ENCODE results near the gene GRID1.

GRID1 gene

GRCh38 chr10:85657476-85658113 lies 709.0 kb downstream of the GRID1 start:
- no peak for DNase-seq

DNA sequence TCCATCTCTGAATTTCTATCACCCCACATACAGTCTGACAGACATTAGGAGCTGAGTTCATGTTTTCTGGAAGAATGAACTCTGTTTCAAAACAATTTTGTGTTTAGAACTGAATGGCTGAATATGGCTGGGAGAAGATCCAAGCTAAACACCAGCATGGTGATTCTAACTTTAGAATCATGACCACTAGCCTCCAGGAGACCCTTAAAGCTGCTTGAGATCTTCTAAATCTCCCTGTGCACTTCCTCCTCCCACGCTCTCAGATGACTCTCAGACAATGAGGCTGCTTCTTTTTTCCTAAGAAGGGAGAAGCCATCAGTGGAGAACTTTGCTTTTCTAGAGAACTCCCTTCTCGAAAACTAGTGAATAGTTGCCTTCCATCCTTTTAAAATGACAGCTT lies 711.2 kb downstream of the GRID1 start:
- no peak for DNase-seq

GRCh38 chr10:85651497-85651882 lies 715.1 kb downstream of the GRID1 start:
- no peak for DNase-seq

- no peak for DNase-seq
These were observed 715.7 kb downstream of the GRID1 start for GRCh38 chr10:85650791-85651496.

- no peak for DNase-seq
These were observed 717.1 kb downstream of the GRID1 start for GRCh38 chr10:85649461-85649860.

DNA sequence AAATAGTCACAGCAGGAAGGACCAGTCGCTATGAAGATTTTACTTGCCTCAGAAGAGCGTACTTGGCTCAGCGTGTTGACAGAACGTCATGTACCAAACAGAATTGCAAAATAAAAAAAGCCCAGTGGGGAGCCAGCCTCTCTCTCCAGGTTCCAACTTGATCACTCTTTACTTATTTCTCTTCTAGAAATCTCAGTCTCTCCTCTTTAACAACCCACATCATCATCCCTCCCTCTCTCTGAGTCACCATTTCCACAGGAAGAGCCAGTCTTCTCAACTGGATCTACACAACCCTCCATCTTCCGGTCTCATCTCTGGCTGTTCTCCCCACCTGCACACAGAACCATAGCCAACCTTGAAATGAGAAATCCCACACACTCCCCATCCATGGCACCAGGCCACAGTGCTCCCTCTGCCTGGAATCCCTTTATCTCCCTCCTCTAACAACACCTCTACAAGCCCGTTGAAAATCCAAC lies 718.3 kb downstream of the GRID1 start:
- no peak for DNase-seq

DNA sequence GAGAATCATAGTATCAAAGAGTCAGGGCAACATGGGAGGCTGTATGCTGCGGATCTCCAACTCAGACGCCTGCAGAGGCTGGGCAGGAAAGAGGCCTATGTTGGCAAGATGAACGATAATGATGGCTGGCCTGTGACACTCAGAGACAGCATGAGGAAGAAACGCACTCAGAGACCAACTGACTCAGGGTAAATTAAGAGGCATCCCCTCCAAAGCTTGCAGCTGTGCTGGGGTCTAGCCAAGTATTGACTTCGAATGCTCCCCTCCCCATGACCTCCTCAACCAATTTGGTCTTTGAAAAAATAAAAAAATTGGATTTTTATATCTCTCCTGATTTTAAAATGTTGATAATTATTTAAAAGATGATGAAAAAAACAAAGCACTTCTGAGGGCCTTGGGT lies 718.9 kb downstream of the GRID1 start:
- no peak for DNase-seq

- DNase-seq: no peak
These were observed 720.5 kb downstream of the GRID1 start for GRCh38 chr10:85645926-85646711.

DNA sequence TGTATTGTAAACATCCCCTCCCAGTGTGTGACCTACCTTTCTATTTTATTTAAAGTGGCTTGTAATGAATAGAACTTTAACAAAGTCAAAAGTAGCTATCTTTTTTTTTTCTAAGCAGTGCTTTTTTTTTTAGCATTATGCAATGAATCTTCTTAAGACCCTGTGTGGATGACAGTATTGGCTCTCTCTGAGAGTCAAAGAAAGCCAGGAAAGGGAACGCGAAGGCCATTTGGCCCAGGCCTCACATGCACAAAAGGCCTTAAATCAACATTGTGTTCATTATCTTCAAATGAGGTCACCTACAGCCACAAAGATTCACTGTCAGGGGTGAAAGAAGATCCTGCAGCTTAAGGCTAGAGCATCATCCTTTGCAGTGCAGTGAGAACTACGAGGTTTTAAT lies 721.5 kb downstream of the GRID1 start:
- no peak for DNase-seq

DNA sequence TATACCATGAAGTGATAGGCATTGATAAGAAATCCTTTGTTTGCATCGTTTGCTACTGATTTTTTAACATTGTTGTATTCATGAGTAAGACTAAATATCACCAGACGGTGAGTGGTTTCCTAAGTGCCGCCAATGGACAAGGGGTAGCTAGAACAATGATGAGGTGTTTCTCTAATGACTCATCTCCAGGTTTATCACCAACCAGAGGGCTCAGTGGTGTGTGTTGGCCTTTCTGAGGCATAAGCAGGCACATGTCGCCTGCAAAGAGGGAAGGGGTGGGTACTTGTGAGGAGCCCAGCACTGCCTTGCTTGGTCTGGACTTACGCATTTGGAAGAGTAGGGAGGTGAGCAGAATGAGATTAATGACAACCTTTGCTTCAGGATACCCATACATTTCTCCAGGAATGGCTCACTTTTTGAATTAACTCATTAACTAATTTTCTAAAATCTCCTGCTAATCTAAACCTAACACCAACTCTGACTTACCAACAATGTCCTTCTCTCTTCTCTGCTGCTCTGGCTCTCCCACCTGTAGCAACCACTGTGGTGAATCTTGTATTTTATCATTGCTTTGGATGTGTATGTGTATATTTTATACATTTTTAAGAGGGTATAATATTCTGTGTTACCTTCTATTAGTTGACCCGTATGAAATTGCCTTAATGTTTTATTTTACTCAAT lies 722.6 kb downstream of the GRID1 start:
- no peak for DNase-seq

GRCh38 chr10:85643171-85643844 lies 723.3 kb downstream of the GRID1 start:
- no peak for DNase-seq

GRCh38 chr10:85642421-85643170 lies 724.0 kb downstream of the GRID1 start:
- DNase-seq: no peak

GRCh38 chr10:85642082-85642420 lies 724.5 kb downstream of the GRID1 start:
- DNase-seq: no peak

- DNase-seq: no peak
These were observed 725.1 kb downstream of the GRID1 start for GRCh38 chr10:85641479-85642009.

- no peak for DNase-seq
These were observed 727.8 kb downstream of the GRID1 start for GRCh38 chr10:85638797-85639196.

- no peak for DNase-seq
These were observed 730.9 kb downstream of the GRID1 start for GRCh38 chr10:85635650-85636049.

DNA sequence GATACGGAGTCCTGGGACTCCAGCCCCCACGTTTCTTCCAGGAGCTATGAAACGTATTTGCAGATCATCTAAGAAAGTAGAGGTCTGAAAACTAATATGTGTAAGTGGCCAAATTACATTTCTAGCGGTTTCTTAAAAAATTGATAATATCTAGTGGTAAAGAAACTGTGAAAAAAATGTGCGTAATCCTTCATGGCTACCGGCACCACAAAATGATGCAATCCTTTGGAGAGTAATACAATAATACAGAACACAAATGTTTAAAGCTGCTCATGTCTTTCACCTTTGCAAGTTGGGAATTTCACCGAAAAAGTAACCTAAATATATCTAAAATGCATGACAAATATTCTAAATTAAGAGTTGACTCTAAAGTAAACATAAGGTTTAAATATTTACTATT lies 742.1 kb downstream of the GRID1 start:
- no peak for DNase-seq

DNA sequence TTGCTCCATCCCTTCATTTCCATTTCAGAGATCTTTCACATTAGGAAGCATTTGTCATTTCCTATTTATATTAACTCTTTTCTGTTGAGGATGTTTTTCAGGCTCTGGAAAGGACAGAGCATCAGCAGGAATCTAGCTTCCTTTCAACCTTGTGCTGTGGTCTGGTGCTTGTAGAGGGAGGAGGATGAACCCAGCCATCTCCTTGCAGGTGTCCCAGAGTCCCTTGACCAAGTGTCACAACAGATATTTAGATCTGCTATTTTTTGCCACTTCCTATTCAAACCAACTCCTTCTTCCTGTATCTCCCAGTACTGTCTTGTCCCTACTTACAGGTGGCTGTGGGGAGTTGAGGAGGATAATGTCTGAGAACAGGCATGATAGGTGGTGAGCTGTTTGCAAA lies 742.8 kb downstream of the GRID1 start:
- no peak for DNase-seq

DNA sequence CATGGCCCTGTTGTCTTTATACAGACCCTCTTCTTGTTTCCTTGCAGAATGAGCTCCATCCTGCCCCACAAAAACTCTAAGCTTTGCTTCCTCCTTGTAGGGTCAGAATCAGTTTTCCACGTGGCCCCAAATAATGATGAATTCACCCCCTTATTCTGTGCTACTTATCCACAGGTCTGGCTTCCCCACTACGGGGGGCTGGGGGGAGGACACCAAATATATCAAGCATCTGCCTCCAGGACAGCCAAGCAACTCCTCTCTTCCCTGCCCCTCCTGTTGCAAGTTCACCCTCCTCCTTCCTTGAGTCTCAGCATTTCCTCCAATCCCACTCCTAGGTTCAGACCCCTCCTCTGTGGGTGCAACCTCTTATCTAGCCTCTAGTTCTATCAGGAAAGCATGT lies 743.3 kb downstream of the GRID1 start:
- no peak for DNase-seq

- no peak for DNase-seq
These were observed 744.2 kb downstream of the GRID1 start for GRCh38 chr10:85622425-85622824.

DNA sequence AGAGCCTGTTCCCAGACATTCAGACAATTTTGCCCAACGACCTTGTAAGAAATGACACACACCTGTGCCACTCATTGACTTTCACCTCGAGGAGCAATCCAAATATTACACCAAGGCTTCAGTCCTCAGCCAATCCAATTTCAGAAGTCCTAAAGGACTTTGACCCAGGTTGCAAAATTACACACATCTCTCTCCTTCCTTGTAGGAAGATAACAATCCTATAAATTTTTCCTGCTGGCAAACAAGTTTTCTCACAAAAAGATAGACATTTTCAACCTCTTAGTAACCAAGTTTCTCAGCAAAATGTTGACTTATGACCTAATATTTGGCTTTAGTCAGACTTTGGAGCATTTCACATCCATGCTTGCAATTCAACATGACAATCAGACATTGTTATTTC lies 745.0 kb downstream of the GRID1 start:
- DNase-seq: no peak

DNA sequence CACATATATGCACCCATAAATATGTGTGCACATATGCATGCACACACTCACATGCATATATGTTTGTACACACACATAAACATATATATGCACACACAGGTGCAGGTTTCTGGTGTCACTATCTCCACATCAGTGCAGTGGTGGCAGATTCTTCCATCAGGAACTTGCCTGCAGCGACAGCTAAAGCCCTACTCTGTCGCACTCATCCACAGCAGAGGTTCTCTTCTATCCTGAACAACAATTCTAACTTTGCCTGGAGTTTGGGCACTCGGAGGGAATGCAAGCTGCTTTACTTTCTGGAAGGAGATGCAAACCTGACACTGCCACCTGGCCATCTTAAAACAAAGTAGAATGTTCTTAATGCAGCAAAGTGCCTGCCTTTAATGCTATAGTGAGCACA lies 745.8 kb downstream of the GRID1 start:
- DNase-seq: no peak
